H1 (cell line): ENCODE results near the gene CIPC. TPM values are rescaled to one million over a fixed set of nuclear protein-coding genes. Genes with fewer than 3 reads are reported as not detected.

Experiments
- ATF3 ChIP-seq: IDR thresholded peaks from 2 replicates; pipeline ENCODE4 v1.6.1; 2011; ENCODE audit warnings: low read depth, mild to moderate bottlenecking, low read length; ENCODE audit not compliant: insufficient read depth
- BACH1 ChIP-seq: IDR thresholded peaks from 2 replicates; pipeline ENCODE4 v1.6.1; 2012; ENCODE audit warnings: low read length, improper control_type of control experiment
- CBX5 ChIP-seq: fragments of 300-800, 300-1000 bp; sonication (generic); IDR thresholded peaks from 2 replicates; pipeline ENCODE4 v1.7.1; 2016; ENCODE audit warnings: antibody characterized with exemption, low read length, low read depth
- CBX8 ChIP-seq: fragments of 300-800, 300-1000 bp; sonication (generic); IDR thresholded peaks from 2 replicates; pipeline ENCODE4 v1.7.1; 2016; ENCODE audit warnings: low read depth, low read length, borderline replicate concordance
- CTCF ChIP-seq, 3 experiments: IDR thresholded peaks; 1 replicate in 2 of 3; 2 replicates in 1 of 3; pipeline versions ENCODE4 v1.5.1 to v1.6.1; 2011; ENCODE audit warnings: low read length in 3 of 3, mild to moderate bottlenecking in 3 of 3, inconsistent platforms in 2 of 3, low read depth in 1 of 3, moderate library complexity in 1 of 3; ENCODE audit not compliant: insufficient read depth in 1 of 3; ENCODE audit errors: control extremely low read depth in 1 of 3
- GTF2F1 ChIP-seq: IDR thresholded peaks from 2 replicates; pipeline ENCODE4 v1.6.1; 2012; ENCODE audit warnings: low read depth, low read length, improper control_type of control experiment, borderline replicate concordance
- HDAC2 ChIP-seq, 2 experiments: fragments of 300-600 bp in 1 of 2; sonication (generic) in 1 of 2; IDR thresholded peaks; 2 replicates each; pipeline ENCODE4 v1.6.1; 2011 to 2012; ENCODE audit warnings: low read depth in 2 of 2, low read length in 2 of 2, mild to moderate bottlenecking in 2 of 2, moderate library complexity in 2 of 2, borderline replicate concordance in 1 of 2, inconsistent platforms in 1 of 2
- HDAC6 ChIP-seq: IDR thresholded peaks from one replicate; pipeline ENCODE4 v1.7.1; 2012; ENCODE audit warnings: low read depth, mild to moderate bottlenecking, inconsistent platforms, low read length, moderate library complexity
- JUN ChIP-seq: IDR thresholded peaks from 2 replicates; pipeline ENCODE4 v1.6.1; 2011; ENCODE audit warnings: low read depth, mild to moderate bottlenecking, improper control_type of control experiment, low read length
- JUND ChIP-seq: IDR thresholded peaks from 2 replicates; pipeline ENCODE4 v1.6.1; 2011; ENCODE audit warnings: mild to moderate bottlenecking, improper control_type of control experiment, low read length
- KDM4A ChIP-seq: IDR thresholded peaks from one replicate; pipeline ENCODE4 v1.7.1; 2012; ENCODE audit warnings: low read depth, mild to moderate bottlenecking, moderate library complexity, low read length, inconsistent platforms; ENCODE audit not compliant: severe bottlenecking
- PHF8 ChIP-seq: fragments of 200-600 bp; sonication (generic); conservative IDR thresholded peaks from 2 replicates; pipeline ENCODE4 v1.7.1; 2012; ENCODE audit warnings: low read depth, mild to moderate bottlenecking, inconsistent platforms, low read length, moderate library complexity
- POU5F1 ChIP-seq: IDR thresholded peaks from 2 replicates; pipeline ENCODE4 v1.6.1; 2011; ENCODE audit warnings: low read depth, mild to moderate bottlenecking, low read length, moderate library complexity
- SAP30 ChIP-seq: fragments of 300-600 bp; sonication (generic); IDR thresholded peaks from 2 replicates; pipeline ENCODE4 v1.7.1; 2012; ENCODE audit warnings: low read length, moderate library complexity, mild to moderate bottlenecking, inconsistent platforms; ENCODE audit not compliant: insufficient read depth, insufficient replicate concordance
- SIN3A ChIP-seq, 2 experiments: IDR thresholded peaks in 1 of 2; conservative IDR thresholded peaks in 1 of 2; 2 replicates each; pipeline ENCODE4 v1.6.1; 2011 to 2012; ENCODE audit warnings: low read length in 2 of 2, improper control_type of control experiment in 1 of 2, low read depth in 1 of 2, mild to moderate bottlenecking in 1 of 2
- SP1 ChIP-seq: IDR thresholded peaks from 2 replicates; pipeline ENCODE4 v1.6.1; 2011; ENCODE audit warnings: low read depth, low read length
- SP2 ChIP-seq: IDR thresholded peaks from 2 replicates; pipeline ENCODE4 v1.6.1; 2012; ENCODE audit warnings: mild to moderate bottlenecking, low read length, inconsistent platforms
- SRF ChIP-seq: IDR thresholded peaks from 2 replicates; pipeline ENCODE4 v1.6.1; 2011; ENCODE audit warnings: mild to moderate bottlenecking, low read depth, low read length, moderate library complexity
- TBP ChIP-seq: IDR thresholded peaks from 2 replicates; pipeline ENCODE4 v1.6.1; 2011; ENCODE audit warnings: low read depth, low read length, improper control_type of control experiment
- TCF12 ChIP-seq: IDR thresholded peaks from 2 replicates; pipeline ENCODE4 v1.6.1; 2011; ENCODE audit warnings: low read depth, mild to moderate bottlenecking, low read length
- polyA plus RNA-seq, 7 experiments: library from polyadenylated mRNA; depleted of rRNA in 3 of 7; stranded (reverse) in 5 of 7; unstranded in 2 of 7; fragments of >200 nt in 5 of 7; fragments of 200-250 nt in 2 of 7; gene quantifications; 1 replicate in 5 of 7; 2 replicates in 1 of 7; 4 replicates in 1 of 7; pipeline versions ENCODE4 v1.2.1 to v1.2.3, GENCODE V29; 2011 to 2013; ENCODE audit warnings: missing spikeins in 2 of 7, mixed read lengths in 2 of 7
- total RNA-seq: library from RNA; stranded (reverse); fragmentation: NEBNext Ultra II Directional; extraction: Animal tissue kit (Norgen Biotek cat#: 25700); gene quantifications from 2 replicates; pipeline ENCODE4 v1.2.1, GENCODE V29; 2021

The CIPC gene
- total and polyA plus RNA-seq, 2 of the 8 experiments (the other 6 are each of a cell fraction or from before 2014, with no cell fraction given) = 13.9 to 32.7 TPM

GRCh38 chr14:77097700-77098528 is at the start of gene CIPC (continued):
- TF ChIP-seq HDAC2 (IDR thresholded peaks at IDR 0.05; ENCODE audit: borderline replicate concordance in 1 of 2, low read depth in 2 of 2, low read length in 2 of 2) = peak; percentile 40 to 94; a peak in 2 of 4 replicates
- no peak for TF ChIP-seq TCF12
- no peak for TF ChIP-seq GTF2F1
- TF ChIP-seq JUN = no peak
- TF ChIP-seq BACH1 = peak; percentile 62; the same call in 1 of the 2 replicates
- TF ChIP-seq SRF = no peak
- peak; percentile 76 for TF ChIP-seq SP1
- TF ChIP-seq JUND = no peak
- TF ChIP-seq TBP = peak; percentile 65; the same call in 1 of the 2 replicates
- TF ChIP-seq PHF8 = peak; percentile 43
- TF ChIP-seq CBX5 = no peak
- peak; percentile 68; the same call in 1 of the 2 replicates for TF ChIP-seq ATF3
- peak; percentile 31 to 65; a peak in 2 of 4 replicates for TF ChIP-seq SIN3A (conservative IDR thresholded peaks at IDR 0.05 in 1 of 2, IDR thresholded peaks at IDR 0.05 in 1 of 2; ENCODE audit: low read depth in 1 of 2, low read length in 2 of 2)
- TF ChIP-seq SP2 = peak; percentile 100
- TF ChIP-seq HDAC6 = no peak
- TF ChIP-seq SAP30 = no peak
- TF ChIP-seq POU5F1 = no peak
- peak; percentile 66 for TF ChIP-seq KDM4A
- no peak for TF ChIP-seq CTCF (IDR thresholded peaks at IDR 0.05; ENCODE audit: control extremely low read depth in 1 of 3, insufficient read depth in 1 of 3, low read depth in 1 of 3, low read length in 3 of 3)
- TF ChIP-seq CBX8 = no peak
